SJCRH30 (cell line): Measurements from ENCODE around the gene TMIGD2. TPM values are rescaled to one million over a fixed set of nuclear protein-coding genes. Genes with fewer than 3 reads are reported as not detected.
"Not testable (repeated sequence)": the region's sequence is repeated elsewhere in the genome, so short reads cannot be mapped to it uniquely, and the experiment has no call there.

Experiments used
- DNase-seq, 2 experiments: peaks; one replicate each; pipeline ENCODE4 v3.0.0-alpha.2; 2015 to 2020
- H3K27ac ChIP-seq: fragments of 250-450 bp; sonication (Bioruptor Pico); 2 replicates; pipeline ENCODE4 v1.5.1; 2020; ENCODE audit warnings: mild to moderate bottlenecking, moderate library complexity
- H3K27me3 ChIP-seq: fragments of 250-450 bp; sonication (Bioruptor Pico); 2 replicates; pipeline ENCODE4 v1.5.1; 2020; ENCODE audit warnings: mild to moderate bottlenecking, moderate library complexity
- H3K36me3 ChIP-seq: fragments of 250-450 bp; sonication (Bioruptor Pico); 2 replicates; pipeline ENCODE4 v1.5.1; 2020; ENCODE audit warnings: mild to moderate bottlenecking, moderate library complexity
- H3K4me1 ChIP-seq: fragments of 250-450 bp; sonication (Bioruptor Pico); 2 replicates; pipeline ENCODE4 v1.5.1; 2020; ENCODE audit warnings: mild to moderate bottlenecking, moderate library complexity
- H3K4me3 ChIP-seq: fragments of 250-450 bp; sonication (Bioruptor Pico); 2 replicates; pipeline ENCODE4 v1.5.1; 2020; ENCODE audit warnings: mild to moderate bottlenecking, moderate library complexity
- H3K9me3 ChIP-seq: fragments of 250-450 bp; sonication (Bioruptor Pico); replicated peaks from 2 replicates; pipeline ENCODE4 v1.5.1; 2020; ENCODE audit warnings: mild to moderate bottlenecking, moderate library complexity
- total RNA-seq: library from RNA; depleted of rRNA; stranded (reverse); fragments of >200 nt; shearing (Covaris generic); gene quantifications from 2 replicates; pipeline ENCODE4 v1.2.3, GENCODE V29; 2014; rRNA removed

TMIGD2 gene
- 0.30 and 1.5 TPM in 2 replicates for total RNA-seq

GRCh38 chr19:4302243-4302640, at the start of gene TMIGD2:
Gene TMIGD2 (minus strand): TSS chr19:4302389. CDS start chr19:4302385, 4 bp downstream.
- H3K4me1 ChIP-seq, result peaks cover 7% of the 10 kb centered on the region
- H3K27me3 ChIP-seq, result no peaks in the 10 kb centered on the region
- peak in 1 of 2 experiments; percentile 41 for DNase-seq
- H3K9me3 ChIP-seq, result no peaks in the 10 kb centered on the region
- no peaks in the 10 kb centered on the region for H3K36me3 ChIP-seq
- H3K27ac ChIP-seq, result no peak within 1 kb of the TSS
- no peak within 1 kb of the TSS for H3K4me3 ChIP-seq

- no peak overlapping the region for H3K27ac ChIP-seq
- H3K4me1 ChIP-seq, result no peaks in the 10 kb centered on the region
- no peak for DNase-seq
- H3K4me3 ChIP-seq, result no peak overlapping the region
- H3K36me3 ChIP-seq, result no peaks in the 10 kb centered on the region
- no peaks in the 10 kb centered on the region for H3K9me3 ChIP-seq
- H3K27me3 ChIP-seq, result no peaks in the 10 kb centered on the region
These were observed 48.5 kb upstream of the TMIGD2 start for GRCh38 chr19:4350726-4351125.

GRCh38 chr19:4350111-4350510, 47.9 kb upstream of the TMIGD2 start:
- Histone ChIP-seq H3K27me3 (no peaks in the 10 kb centered on the region), H3K9me3 (no peaks in the 10 kb centered on the region), H3K4me3 (no peak overlapping the region), H3K27ac (no peak overlapping the region), H3K4me1 (no peaks in the 10 kb centered on the region), H3K36me3 (no peaks in the 10 kb centered on the region)
- no peak for DNase-seq

DNA sequence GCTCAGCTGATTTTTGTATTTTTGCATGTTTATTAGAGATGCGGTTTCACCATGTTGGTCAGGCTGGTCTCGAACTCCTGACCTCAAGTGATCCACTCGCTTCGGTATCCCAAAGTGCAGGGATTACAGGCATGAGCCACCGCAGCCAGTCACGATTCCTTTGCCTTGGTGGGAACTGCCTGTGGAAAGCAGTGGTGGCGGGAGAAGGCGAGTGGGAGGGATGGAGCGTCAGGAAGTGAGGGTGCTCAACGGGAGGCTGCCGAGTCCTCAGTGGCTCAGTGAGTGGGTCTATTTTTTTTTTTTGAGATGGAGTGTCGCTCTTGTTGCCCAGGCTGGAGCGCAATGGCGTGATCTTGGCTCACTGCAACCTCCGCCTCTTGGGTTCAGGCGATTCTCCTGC, 47.0 kb upstream of the TMIGD2 start:
- H3K27me3 ChIP-seq, H3K27ac ChIP-seq: not testable (repeated sequence)

DNA sequence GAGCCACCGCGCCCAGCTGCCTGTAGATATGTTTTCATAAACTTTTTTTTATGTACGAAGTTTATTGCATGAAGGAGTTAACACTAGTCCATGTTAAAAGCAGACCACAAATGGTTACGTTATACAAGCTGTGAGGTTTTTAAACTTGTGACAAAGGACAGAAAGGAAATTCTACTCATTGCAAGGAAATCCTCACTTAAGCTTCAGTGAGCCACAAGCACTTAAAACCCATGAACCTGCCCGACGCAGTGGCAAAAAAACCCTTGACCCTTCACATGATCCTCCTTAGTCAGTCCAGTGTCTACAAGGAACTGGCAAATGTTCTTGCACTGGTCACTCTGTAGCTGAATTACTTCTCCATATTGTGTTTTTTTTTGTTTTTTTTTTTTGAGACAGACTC, 45.3 kb upstream of the TMIGD2 start:
- H3K27me3 ChIP-seq, result no peaks in the 10 kb centered on the region
- 0 out of 2 replicates have a peak, but pooled peaks cover 4% of the 10 kb centered on the region for H3K4me1 ChIP-seq
- no peaks in the 10 kb centered on the region for H3K9me3 ChIP-seq
- H3K27ac ChIP-seq, result no peak overlapping the region
- no peak for DNase-seq
- H3K36me3 ChIP-seq, result no peaks in the 10 kb centered on the region
- no peak overlapping the region for H3K4me3 ChIP-seq

More for the DNA sequence above, 47.0 kb upstream of the TMIGD2 start:
- not testable (repeated sequence) for H3K4me3 ChIP-seq, H3K9me3 ChIP-seq, DNase-seq, H3K36me3 ChIP-seq, H3K4me1 ChIP-seq

- DNase-seq, result no peak
- H3K27me3 ChIP-seq, result no peaks in the 10 kb centered on the region
- H3K4me1 ChIP-seq, result peaks cover 10% of the 10 kb centered on the region
- H3K36me3 ChIP-seq, result no peaks in the 10 kb centered on the region
- no peaks in the 10 kb centered on the region for H3K9me3 ChIP-seq
- no peak overlapping the region for H3K27ac ChIP-seq
- no peak overlapping the region for H3K4me3 ChIP-seq
These were observed 43.8 kb upstream of the TMIGD2 start for GRCh38 chr19:4346020-4346383.

- Histone ChIP-seq H3K9me3 (no peaks in the 10 kb centered on the region), H3K36me3 (no peaks in the 10 kb centered on the region), H3K4me3 (no peak overlapping the region), H3K27me3 (no peaks in the 10 kb centered on the region), H3K4me1 (peaks cover 16% of the 10 kb centered on the region), H3K27ac (no peak overlapping the region)
- no peak for DNase-seq
These were observed 43.3 kb upstream of the TMIGD2 start for GRCh38 chr19:4345342-4346019.

DNA sequence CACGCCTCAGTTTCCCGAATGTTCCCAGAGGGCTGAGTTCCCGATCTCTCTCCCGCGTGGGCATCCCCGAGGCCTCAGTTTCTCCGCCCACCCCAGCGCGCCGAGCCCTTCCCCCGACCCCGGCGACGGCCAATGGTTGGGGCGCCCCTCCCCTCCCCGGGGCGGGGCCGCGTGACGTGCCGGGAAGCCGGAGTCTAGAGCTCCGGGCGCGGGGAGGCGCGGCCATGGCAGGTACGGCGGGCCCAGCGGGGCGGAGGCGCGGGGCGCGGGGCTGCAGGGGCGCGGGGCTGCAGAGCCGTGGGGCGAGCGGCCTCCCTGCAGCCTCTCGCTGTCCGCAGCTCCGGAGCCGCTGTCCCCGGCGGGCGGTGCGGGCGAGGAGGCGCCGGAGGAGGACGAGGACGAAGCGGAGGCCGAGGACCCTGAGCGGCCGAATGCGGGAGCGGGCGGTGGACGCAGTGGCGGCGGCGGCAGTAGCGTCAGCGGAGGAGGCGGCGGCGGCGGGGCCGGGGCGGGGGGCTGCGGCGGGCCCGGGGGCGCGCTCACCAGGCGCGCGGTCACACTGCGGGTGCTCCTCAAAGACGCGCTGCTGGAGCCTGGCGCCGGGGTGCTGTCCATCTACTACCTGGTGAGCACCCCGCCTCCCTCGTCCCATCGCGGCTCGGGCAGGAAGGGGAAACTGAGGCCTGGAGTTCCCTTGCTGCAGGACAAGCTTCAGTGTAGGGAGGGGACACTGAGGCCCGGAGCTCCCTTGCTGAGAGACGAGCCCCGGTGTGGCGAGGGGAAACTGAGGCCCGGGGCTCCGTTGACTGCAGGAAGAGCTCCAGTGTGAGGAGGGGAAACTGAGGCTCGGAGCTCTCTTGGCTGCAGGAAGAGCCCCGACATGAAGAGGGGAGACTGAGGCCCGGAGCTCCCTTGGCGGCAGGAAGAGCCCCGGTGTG, 41.5 kb upstream of the TMIGD2 start, which contains the start of gene MPND:
TSS of gene MPND (plus strand) at position 193 of the 938 bp plus-strand sequence. CDS start at position 225, 32 bp downstream.
- peaks cover 17% of the 10 kb centered on the region for H3K4me1 ChIP-seq
- DNase-seq, result peak; percentile 83 to 86
- peak within 1 kb of the TSS; percentile 65 for H3K4me3 ChIP-seq
- H3K9me3 ChIP-seq, result no peaks in the 10 kb centered on the region
- no peaks in the 10 kb centered on the region for H3K36me3 ChIP-seq
- H3K27me3 ChIP-seq, result no peaks in the 10 kb centered on the region
- H3K27ac ChIP-seq, result peak within 1 kb of the TSS; percentile 63

DNA sequence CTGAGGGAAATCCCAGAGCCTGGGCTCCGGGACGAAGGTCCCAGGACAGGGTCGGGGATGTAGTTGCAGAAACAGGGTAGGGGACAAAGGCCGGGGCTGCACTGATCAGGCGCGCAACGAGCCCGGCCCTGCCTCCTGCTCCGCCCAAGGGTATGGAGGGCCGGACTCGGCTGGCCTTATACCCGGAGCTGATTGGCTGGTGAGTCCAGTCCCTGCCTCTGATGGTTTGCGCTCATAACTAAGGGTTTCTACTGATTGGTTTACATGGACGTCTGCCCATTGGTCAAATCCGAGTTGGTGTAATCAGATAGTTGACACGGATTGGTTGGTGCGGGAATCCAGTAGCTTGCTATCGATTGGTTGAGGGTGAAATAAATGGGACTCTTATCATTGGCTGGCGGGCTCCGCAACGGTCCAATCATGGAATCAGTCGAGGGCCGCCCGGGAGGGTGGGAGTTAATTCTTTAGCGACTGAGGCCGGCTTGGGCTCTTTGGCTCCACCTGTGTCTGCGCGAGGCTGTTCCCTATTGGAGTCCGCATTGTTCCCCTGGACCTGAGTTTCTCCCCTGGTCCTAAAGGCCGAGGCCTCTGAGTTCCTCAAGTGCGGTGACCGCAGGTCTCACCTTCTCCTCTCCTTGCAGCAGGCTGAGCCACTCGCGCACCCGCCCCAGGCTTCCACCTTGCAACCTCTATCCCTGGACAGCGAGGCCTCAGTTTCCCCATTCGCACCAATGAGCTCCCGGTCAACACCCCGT, 40.6 kb upstream of the TMIGD2 start:
- Histone ChIP-seq H3K4me1 (peaks cover 17% of the 10 kb centered on the region), H3K36me3 (no peaks in the 10 kb centered on the region), H3K27me3 (no peaks in the 10 kb centered on the region), H3K27ac (peak overlapping the region; percentile 63), H3K9me3 (no peaks in the 10 kb centered on the region), H3K4me3 (peak overlapping the region; percentile 65)
- peak; percentile 98 to 100 for DNase-seq

DNA sequence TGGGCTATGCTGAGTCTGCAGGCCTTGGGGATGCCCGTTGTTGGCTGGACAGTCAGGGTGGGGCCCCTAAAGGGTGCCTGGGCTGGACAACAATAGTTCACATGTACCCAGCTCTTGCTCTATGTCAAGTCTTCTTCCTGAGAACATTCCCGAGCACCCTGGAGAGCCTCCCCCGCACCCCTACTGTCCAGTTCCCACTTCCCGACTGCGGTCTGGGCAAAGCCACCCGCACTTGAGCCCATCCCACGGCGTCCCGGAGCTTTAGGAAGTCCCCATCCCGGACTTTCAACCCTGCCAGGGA, 40.1 kb upstream of the TMIGD2 start:
- no peaks in the 10 kb centered on the region for H3K9me3 ChIP-seq
- DNase-seq, result no peak
- H3K27me3 ChIP-seq, result no peaks in the 10 kb centered on the region
- H3K4me1 ChIP-seq, result peaks cover 17% of the 10 kb centered on the region
- peak overlapping the region; percentile 61 for H3K4me3 ChIP-seq
- peak overlapping the region; percentile 63 for H3K27ac ChIP-seq
- H3K36me3 ChIP-seq, result no peaks in the 10 kb centered on the region

DNA sequence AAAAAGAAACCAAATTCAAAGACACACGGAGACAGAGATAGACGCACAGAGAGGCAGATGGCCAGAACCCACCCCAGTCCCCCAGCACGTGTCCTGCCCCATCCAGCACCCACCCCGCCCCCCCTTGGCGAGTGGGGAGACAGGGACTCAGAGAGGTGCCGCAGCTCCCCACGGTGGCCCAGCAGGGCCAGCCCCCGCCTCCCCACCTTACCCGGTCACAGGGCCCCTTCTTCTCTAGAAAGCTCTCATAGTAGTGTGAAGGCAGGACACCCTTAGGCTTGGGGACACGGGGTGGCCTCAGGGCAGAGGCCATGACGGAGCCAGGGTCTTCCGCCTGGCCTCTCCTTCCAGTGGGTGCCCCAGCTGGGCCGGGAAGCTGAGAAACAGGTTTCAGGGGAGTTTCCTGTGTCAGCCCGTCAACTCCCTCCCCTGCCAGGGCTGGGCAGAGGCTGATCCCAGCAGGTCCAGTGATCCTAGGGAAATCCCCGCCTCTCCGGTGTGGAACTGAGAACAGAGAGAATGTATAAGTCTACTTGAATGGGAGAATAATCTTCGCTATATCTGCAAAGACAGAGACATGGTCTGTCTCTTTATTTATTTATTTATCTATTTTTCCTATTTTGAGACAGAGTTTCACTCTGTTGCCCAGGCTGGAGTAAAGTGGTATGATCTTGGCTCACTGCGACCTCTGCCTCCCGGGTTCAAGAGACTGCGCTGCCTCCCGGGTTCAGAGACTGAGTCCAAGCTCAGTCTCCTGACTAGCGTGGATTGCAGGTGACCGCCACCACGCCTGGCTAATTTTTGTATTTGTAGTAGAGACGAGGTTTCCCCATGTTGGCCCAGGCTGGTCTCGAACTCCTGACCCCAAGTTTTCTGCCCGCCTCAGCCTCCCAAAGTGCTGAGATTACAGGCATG, 36.5 kb upstream of the TMIGD2 start, which contains the start of gene STAP2:
TSS of gene STAP2 (minus strand) at position 387 of the 915 bp plus-strand sequence. CDS start at position 313, 74 bp downstream.
- Histone ChIP-seq H3K4me3 (peak within 1 kb of the TSS; percentile 53), H3K4me1 (peaks cover 13% of the 10 kb centered on the region), H3K9me3 (no peaks in the 10 kb centered on the region), H3K27ac (no peak within 1 kb of the TSS), H3K36me3 (no peaks in the 10 kb centered on the region), H3K27me3 (no peaks in the 10 kb centered on the region)
- DNase-seq, result peak in 1 of 2 experiments; percentile 40

DNA sequence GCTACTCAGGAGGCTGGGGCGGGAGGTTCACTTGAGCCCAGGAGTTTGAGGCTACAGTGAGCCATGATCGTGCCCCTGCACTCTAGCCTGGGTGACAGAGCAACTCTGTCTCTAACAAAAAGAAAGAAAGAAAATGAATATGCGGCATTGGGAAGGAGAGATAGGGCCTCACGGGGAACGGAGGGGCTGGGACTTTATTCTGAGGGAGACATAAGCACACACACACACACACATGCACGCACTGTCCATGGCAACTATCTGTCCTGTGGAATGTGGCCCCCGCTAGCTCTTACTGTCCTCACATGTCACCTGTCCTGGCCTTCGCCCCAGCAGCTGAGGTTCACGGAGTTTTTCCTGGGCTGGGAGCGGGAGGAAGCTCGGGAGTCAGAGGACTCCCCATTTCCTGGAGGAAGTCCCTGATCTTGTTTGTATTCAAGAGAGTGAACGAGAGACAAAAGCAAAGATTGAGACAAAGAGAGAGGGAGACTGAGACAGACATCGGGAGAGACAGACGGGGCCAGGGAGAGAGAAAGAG, 35.8 kb upstream of the TMIGD2 start:
- H3K27ac ChIP-seq, result no peak overlapping the region
- H3K4me3 ChIP-seq, result peak overlapping the region; percentile 53
- peak in 1 of 2 experiments; percentile 47 for DNase-seq
- no peaks in the 10 kb centered on the region for H3K27me3 ChIP-seq
- H3K4me1 ChIP-seq, result peaks cover 13% of the 10 kb centered on the region
- H3K36me3 ChIP-seq, result no peaks in the 10 kb centered on the region
- no peaks in the 10 kb centered on the region for H3K9me3 ChIP-seq

GRCh38 chr19:4334929-4335570, 32.9 kb upstream of the TMIGD2 start:
- H3K36me3 ChIP-seq, result no peaks in the 10 kb centered on the region
- H3K4me3 ChIP-seq, result no peak overlapping the region
- H3K4me1 ChIP-seq, result no peaks in the 10 kb centered on the region
- H3K27ac ChIP-seq, result no peak overlapping the region
- no peaks in the 10 kb centered on the region for H3K9me3 ChIP-seq
- no peak for DNase-seq
- H3K27me3 ChIP-seq, result no peaks in the 10 kb centered on the region
